C4-2B (cell line): ENCODE measurements around the gene ASCL1.

Experiments
- ZFX ChIP-seq: fragments of 450-650 bp; IDR thresholded peaks from 2 replicates; pipeline ENCODE4 v1.6.1; 2017
- TF ChIP-seq, protein P1 (sequence below): fragments of 450-650 bp; conservative IDR thresholded peaks from 2 replicates; pipeline ENCODE4 v1.5.1; 2017; ENCODE audit warnings: mild to moderate bottlenecking

DNA sequence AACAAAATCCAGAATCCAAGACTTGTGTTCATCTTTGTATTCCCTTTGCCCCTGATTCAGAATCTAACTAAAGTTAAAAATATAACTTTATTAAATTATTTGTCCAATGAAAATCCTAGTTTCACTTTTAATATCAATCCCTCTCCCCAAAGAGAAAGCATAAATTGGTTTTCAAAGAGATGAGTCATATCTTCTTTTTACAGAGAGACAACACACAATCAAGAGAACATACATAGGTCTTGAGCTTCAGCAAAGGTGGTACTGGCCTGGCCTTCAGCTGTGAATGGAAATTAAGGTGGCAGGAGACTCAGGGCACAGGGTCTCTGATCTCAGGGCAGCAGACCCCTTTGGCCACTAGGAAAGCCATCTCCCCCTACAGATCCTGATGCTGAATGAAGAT is 4.3 kb upstream of the ASCL1 start:
- TF ChIP-seq, protein P1, sequence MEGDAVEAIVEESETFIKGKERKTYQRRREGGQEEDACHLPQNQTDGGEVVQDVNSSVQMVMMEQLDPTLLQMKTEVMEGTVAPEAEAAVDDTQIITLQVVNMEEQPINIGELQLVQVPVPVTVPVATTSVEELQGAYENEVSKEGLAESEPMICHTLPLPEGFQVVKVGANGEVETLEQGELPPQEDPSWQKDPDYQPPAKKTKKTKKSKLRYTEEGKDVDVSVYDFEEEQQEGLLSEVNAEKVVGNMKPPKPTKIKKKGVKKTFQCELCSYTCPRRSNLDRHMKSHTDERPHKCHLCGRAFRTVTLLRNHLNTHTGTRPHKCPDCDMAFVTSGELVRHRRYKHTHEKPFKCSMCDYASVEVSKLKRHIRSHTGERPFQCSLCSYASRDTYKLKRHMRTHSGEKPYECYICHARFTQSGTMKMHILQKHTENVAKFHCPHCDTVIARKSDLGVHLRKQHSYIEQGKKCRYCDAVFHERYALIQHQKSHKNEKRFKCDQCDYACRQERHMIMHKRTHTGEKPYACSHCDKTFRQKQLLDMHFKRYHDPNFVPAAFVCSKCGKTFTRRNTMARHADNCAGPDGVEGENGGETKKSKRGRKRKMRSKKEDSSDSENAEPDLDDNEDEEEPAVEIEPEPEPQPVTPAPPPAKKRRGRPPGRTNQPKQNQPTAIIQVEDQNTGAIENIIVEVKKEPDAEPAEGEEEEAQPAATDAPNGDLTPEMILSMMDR, result no peak
- TF ChIP-seq ZFX, result no peak
